NCI-H2227 treated with DMSO at 0.1 percent for 48 hours (cell line): ENCODE measurements around the gene PPM1M.

Source experiments
- DNase-seq: peaks from one replicate; lab custom pipeline; 2025; lab: John Stamatoyannopoulos, UW

The PPM1M gene

GRCh38 chr3:52230889-52231499 is 14.6 kb upstream of the PPM1M start:
- DNase-seq = no peak

GRCh38 chr3:52231502-52232278 is 13.9 kb upstream of the PPM1M start:
- DNase-seq = no peak

GRCh38 chr3:52232279-52233107 is 13.1 kb upstream of the PPM1M start:
- no peak for DNase-seq

GRCh38 chr3:52233108-52233591 is 12.4 kb upstream of the PPM1M start:
- DNase-seq = no peak

DNA sequence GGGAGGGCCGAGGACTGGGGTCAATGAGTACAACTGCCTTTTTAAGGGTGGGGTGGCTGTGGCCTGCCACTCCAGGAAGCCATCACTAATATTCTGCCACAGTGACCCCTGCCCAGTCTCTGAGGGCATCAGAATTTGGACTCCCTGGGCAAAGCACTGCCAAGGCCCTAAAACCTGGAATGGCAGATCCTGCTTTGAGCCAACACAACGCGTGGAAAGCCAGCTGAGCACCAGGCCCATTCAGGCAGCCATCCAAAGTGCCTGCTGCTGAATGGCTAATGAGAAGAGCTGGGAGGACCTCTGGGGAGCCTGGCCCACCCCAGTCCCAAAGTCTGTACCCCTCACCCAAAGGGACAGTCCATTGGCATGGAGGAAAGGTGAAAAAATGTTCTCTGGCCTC is 11.6 kb upstream of the PPM1M start:
- no peak for DNase-seq

- no peak for DNase-seq
Measured at GRCh38 chr3:52234516-52235447, 10.8 kb upstream of the PPM1M start.

GRCh38 chr3:52236424-52236886 is 9.1 kb upstream of the PPM1M start:
- no peak for DNase-seq

- no peak for DNase-seq
Measured at GRCh38 chr3:52237006-52237656, 8.4 kb upstream of the PPM1M start.

GRCh38 chr3:52237657-52238172 is 7.8 kb upstream of the PPM1M start:
- no peak for DNase-seq

- no peak for DNase-seq
Measured at GRCh38 chr3:52238193-52238760, 7.3 kb upstream of the PPM1M start.

GRCh38 chr3:52238761-52239701 is 6.5 kb upstream of the PPM1M start, which contains the start of gene TWF2:
Gene TWF2 (minus strand): TSS chr3:52239158. CDS start chr3:52239016, 142 bp downstream.
- DNase-seq = peak; percentile 32

DNA sequence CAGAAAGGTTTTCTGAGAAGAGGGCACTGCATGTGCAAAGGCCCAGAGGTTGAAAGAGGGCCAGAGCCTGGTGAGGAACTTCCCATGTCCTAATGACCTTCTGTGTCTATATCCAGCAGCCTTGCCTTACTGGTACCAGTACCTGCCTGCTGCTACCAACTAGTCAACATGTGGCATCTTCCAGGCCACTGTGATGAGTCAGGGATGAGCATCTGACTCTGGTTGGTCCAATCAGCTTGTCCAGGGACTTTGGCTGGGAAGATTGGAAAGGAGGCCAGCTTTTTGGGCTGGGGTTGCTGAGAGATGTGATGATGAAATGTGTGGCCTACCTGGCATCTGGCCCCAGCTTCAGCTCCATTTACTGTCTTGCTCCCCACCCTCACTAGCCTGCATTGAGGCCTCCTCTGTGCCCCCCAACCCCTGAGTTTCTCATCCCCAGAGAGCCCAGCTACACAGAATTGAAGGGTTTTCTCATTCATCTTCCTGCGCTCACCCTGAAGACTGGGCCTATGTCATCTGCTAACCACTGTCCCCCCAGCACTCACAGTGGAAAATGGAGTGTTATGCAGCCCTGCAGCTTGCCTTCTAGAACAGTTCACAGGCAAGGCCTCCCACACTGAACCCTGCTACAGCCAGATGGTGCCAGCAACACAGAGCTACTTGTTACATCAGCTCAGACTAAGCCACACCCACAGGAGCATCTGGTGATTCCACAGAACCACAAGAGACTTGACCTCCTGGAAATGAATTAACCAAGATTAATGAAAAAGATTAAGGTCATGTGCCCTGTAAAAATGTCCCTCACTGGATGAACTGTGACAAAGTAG is 5.3 kb upstream of the PPM1M start:
- DNase-seq = no peak

DNA sequence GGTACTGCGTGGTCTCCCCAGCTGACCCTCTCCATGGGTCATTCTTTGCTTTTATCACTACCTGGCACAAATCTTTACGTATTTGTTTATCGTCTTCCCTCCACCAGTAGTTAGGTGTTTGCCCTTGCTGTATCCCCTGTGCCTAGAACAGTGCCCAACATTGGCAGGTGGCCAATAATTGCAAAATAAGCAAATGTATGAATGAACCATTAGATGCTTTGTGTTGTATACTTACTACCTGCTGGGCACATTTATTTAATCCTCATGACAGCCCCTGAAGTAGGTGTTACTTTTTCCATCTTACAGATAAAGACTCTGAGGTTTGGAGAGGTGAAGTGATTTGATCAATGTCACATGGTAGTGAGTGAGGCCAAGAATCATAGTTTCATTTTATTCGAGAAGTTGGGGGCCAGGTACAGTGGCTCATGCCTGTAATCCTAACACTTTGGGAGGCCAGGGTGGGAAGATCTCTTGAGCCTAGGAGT is 4.6 kb upstream of the PPM1M start:
- no peak for DNase-seq

GRCh38 chr3:52242039-52242438 is 3.5 kb upstream of the PPM1M start:
- DNase-seq = no peak

GRCh38 chr3:52243791-52244628 is 1.5 kb upstream of the PPM1M start:
- DNase-seq = no peak

- DNase-seq = no peak
Measured at GRCh38 chr3:52246264-52246620, 683 bp downstream of the PPM1M start.

DNA sequence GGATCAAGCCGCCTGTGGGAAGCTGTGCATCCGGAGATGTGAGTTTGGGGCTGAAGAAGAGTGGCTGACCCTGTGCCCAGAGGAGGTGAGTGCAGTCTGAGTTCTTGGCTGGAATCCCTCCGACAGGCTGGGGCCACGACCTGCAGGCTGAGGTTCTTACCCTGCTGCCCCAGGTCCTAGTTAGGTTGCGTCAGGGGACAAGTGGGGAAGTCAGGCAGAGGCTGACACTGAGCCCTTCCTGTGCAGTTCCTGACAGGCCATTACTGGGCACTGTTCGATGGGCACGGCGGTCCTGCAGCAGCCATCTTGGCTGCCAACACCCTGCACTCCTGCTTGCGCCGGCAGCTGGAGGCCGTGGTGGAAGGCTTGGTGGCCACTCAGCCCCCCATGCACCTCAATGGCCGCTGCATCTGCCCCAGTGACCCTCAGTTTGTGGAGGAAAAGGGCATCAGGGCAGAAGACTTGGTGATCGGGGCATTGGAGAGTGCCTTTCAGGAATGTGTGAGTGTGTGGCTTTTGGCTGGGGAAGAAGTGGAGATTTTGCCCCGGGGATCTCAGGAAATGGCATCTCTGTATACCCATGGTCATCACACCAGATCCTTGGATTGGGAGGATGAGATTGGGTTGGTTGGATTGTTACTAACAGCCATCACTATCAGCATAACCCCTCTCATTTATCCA is 1.3 kb downstream of the PPM1M start:
- DNase-seq = no peak
